Heart right ventricle (tissue), 16 donors: ENCODE results near the gene CASP8AP2. TPM values are rescaled to one million over a fixed set of nuclear protein-coding genes. Genes with fewer than 3 reads are reported as not detected.

Experiments
- ATAC-seq, 8 donors: fragments of 200-7000 bp; cut with Tn5 transposase; one replicate each; pipeline ENCODE4 v1.9.1; 2020; ENCODE audit warnings: mild to moderate bottlenecking in 8 of 8, moderate library complexity in 8 of 8, moderate number of reproducible peaks in 1 of 8
- DNase-seq, 2 donors: peaks; one replicate each; pipeline ENCODE4 v3.0.0-alpha.2; 2020
- H3K27ac ChIP-seq, 10 donors: fragments of 200-600 bp; sonication (generic) in 2 of 10; one replicate each; pipeline versions ENCODE4 v1.5.0 to v1.8.0; 2020 to 2022; ENCODE audit warnings: mild to moderate bottlenecking in 3 of 10
- H3K27me3 ChIP-seq, 7 donors: fragments of 200-600 bp; one replicate each; pipeline ENCODE4 v1.8.0; 2021 to 2022; ENCODE audit warnings: mild to moderate bottlenecking in 2 of 7
- H3K36me3 ChIP-seq, 9 donors: fragments of 200-600 bp; sonication (generic) in 1 of 9; one replicate each; pipeline versions ENCODE4 v1.5.0 to v1.8.0; 2020 to 2022; ENCODE audit warnings: mild to moderate bottlenecking in 2 of 9
- H3K4me1 ChIP-seq, 9 donors: fragments of 200-600 bp; sonication (generic) in 1 of 9; one replicate each; pipeline versions ENCODE4 v1.5.0 to v1.8.0; 2020 to 2022; ENCODE audit warnings: mild to moderate bottlenecking in 4 of 9
- H3K4me3 ChIP-seq, 10 donors: fragments of 200-600 bp; sonication (generic) in 2 of 10; one replicate each; pipeline versions ENCODE4 v1.5.0 to v1.8.0; 2020 to 2022; ENCODE audit warnings: mild to moderate bottlenecking in 7 of 10, moderate library complexity in 2 of 10
- H3K9me3 ChIP-seq, 11 donors: fragments of 200-600 bp in 10 of 11; sonication (generic) in 2 of 11; one replicate each; pipeline versions ENCODE4 v1.5.0 to v1.8.0; 2013 to 2022; ENCODE audit warnings: mild to moderate bottlenecking in 2 of 11, control low read depth in 1 of 11, moderate library complexity in 1 of 11
- WGBS, 2 donors: extraction: QIAGEN DNeasy Blood & Tissue Kit; methylation state at CpG; one replicate each; pipeline ENCODE4 v1.1.7; 2013; ENCODE audit warnings: inconsistent platforms in 1 of 2; 5-methylcytosine and 5-hydroxymethylcytosine counted together
- intact Hi-C, 10 donors: fragments of 100-400 bp; cut with DNase I; formaldehyde crosslinking; loops; one replicate each; pipeline versions ENCODE4 v1.11.1 to v1.14.2; 2022
- polyA plus RNA-seq, 2 donors: library from polyadenylated mRNA; stranded (reverse); fragments of 200-250 nt; gene quantifications; one replicate each; pipeline ENCODE4 v1.2.3, GENCODE V29; 2013
- total RNA-seq, 10 donors: library from RNA; stranded (reverse); fragmentation: NEBNext Ultra II Directional in 3 of 10; extraction: Animal tissue kit (Norgen Biotek cat#: 25700) in 3 of 10; gene quantifications; one replicate each; pipeline versions ENCODE4 v1.2.1 to v1.2.4, GENCODE V29; 2021 to 2023
- TF ChIP-seq, protein P1 (sequence below), 9 donors: fragments of 200-600 bp; sonication (generic) in 2 of 9; IDR thresholded peaks; one replicate each; pipeline versions ENCODE4 v1.5.0 to v1.8.0; 2021 to 2022; ENCODE audit warnings: antibody characterized with exemption in 9 of 9, mild to moderate bottlenecking in 5 of 9, moderate library complexity in 1 of 9
- donor health status: Arrhythmogenic right ventricular cardiomyopathy.
- donor health status: ischemic (EF 13 %, LVEDD 7.1; RV severe dilation, severe dysfunction).
- donor health status: healthy with polysubstance abuse.
- donor health status: DM: no; HTN: yes; CAD: no.
- donor health status: DM: no; HTN: no; CAD: no.
- donor health status: ischemic (EF 25% LVEDD 6.9; RV normal size, moderate dysfunction).
- donor health status: ischemic (EF 25% LVEDD 5.7; RV mildly dilated, moderate dysfunction).
- donor health status: healthy.
- donor health status: DM: yes; HTN: yes; CAD: no.
- donor health status: Ischemic cardiomyopathy.
- donor health status: ischemic (EF 35%, LVEDD 5.7; RV mildly dilated, moderate dysfunction).
- donor health status: nonischemic (EF 11% LVEDD 7.7; RV severe dilation, severe dysfunction).
- donor health status: DM: yes; HTN: yes; CAD: no.
- donor health status: PGD.
- donor health status: ischemic (EF 29% LVEDD 5.4; RV normal size, mild dysfunction).
- donor health status: nonischemic (EF 23%, LVEDD 6.1; RV moderate dilation, normal function).

CASP8AP2 gene
- total and polyA plus RNA-seq, 12 donors = 2.2 to 15.9 (median 10.9) TPM

DNA sequence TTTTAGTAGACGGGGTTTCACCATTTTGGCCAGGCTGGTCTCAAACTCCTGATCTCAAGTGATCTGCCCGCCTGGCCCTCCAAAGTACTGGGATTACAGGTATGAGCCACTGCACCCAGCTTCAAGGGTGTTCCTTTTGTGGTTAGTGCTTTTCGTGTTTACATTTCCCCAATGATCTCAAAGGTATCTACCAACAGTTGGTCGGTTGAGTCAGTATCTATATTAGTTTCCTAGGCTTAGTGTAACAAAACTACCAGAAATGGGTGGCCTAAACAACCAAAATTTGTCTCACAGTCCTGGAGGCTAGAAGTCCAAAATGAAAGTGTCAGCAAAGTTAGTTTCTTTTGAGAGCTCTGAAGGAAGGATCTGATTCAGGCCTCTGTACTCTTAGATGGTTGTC, 30.1 kb downstream of the CASP8AP2 start:
- DNase-seq (no peak), ATAC-seq (no peak)
- Histone ChIP-seq H3K36me3 (peaks cover 0 to 100% (median 76%) of the 10 kb centered on the region in 9 donors), H3K4me1 (no peaks in the 10 kb centered on the region), H3K27ac (no peak overlapping the region), H3K9me3 (no peaks in the 10 kb centered on the region), H3K27me3 (no peaks in the 10 kb centered on the region), H3K4me3 (no peak overlapping the region)
- intact Hi-C loops = loop anchor here in 1 of 10 donors (5.0 kb wide), 1 partner anchor 423 kb away; no protein-coding TSS in a partner anchor
- WGBS, 2 donors = 95 to 97% methylated on average over 4 of the region's 4 CpGs
- TF ChIP-seq, protein P1, sequence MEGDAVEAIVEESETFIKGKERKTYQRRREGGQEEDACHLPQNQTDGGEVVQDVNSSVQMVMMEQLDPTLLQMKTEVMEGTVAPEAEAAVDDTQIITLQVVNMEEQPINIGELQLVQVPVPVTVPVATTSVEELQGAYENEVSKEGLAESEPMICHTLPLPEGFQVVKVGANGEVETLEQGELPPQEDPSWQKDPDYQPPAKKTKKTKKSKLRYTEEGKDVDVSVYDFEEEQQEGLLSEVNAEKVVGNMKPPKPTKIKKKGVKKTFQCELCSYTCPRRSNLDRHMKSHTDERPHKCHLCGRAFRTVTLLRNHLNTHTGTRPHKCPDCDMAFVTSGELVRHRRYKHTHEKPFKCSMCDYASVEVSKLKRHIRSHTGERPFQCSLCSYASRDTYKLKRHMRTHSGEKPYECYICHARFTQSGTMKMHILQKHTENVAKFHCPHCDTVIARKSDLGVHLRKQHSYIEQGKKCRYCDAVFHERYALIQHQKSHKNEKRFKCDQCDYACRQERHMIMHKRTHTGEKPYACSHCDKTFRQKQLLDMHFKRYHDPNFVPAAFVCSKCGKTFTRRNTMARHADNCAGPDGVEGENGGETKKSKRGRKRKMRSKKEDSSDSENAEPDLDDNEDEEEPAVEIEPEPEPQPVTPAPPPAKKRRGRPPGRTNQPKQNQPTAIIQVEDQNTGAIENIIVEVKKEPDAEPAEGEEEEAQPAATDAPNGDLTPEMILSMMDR (IDR thresholded peaks at IDR 0.05) = no peak

DNA sequence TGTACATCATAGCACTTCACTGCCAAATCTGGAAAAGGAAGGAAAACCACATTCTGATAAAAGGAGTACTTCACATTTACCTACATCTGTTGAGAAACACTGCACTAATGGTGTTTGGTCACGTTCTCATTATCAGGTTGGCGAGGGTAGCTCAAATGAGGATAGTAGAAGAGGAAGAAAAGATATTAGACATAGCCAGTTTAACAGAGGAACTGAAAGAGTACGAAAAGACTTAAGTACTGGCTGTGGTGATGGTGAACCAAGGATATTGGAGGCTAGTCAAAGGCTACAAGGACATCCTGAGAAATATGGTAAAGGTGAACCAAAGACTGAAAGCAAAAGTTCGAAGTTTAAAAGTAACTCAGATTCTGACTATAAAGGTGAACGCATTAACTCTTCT, 32.6 kb downstream of the CASP8AP2 start:
- Histone ChIP-seq H3K9me3 (peaks cover 0 to 8% (median 0%) of the 10 kb centered on the region in 11 donors), H3K27ac (no peak overlapping the region), H3K4me3 (no peak overlapping the region), H3K27me3 (no peaks in the 10 kb centered on the region), H3K4me1 (no peaks in the 10 kb centered on the region), H3K36me3 (peaks cover 0 to 100% (median 74%) of the 10 kb centered on the region in 9 donors)
- intact Hi-C loops = no loop called here
- no peak for DNase-seq
- ATAC-seq = no peak
- TF ChIP-seq, protein P1 (IDR thresholded peaks at IDR 0.05) = no peak
- 97% methylated on average over 5 of the region's 5 CpGs for WGBS, 2 donors

DNA sequence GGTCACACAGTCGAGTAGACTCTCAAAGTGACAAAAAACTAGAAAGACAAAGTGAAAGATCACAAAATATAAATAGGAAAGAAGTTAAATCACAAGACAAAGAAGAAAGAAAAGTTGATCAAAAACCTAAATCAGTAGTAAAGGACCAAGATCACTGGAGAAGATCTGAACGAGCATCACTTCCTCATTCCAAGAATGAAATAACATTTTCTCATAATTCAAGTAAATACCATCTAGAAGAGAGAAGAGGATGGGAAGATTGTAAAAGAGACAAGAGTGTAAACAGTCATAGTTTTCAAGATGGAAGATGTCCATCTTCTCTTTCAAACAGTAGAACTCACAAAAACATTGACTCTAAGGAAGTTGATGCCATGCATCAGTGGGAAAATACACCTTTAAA, 33.0 kb downstream of the CASP8AP2 start:
- DNase-seq = no peak
- WGBS, 2 donors = 95 to 96% methylated on average over 2 of the region's 2 CpGs
- Histone ChIP-seq H3K4me3 (no peak overlapping the region), H3K27ac (no peak overlapping the region), H3K9me3 (peaks cover 0 to 8% (median 0%) of the 10 kb centered on the region in 11 donors), H3K36me3 (peaks cover 0 to 100% (median 70%) of the 10 kb centered on the region in 9 donors), H3K4me1 (no peaks in the 10 kb centered on the region), H3K27me3 (no peaks in the 10 kb centered on the region)
- intact Hi-C loops = no loop called here
- no peak for ATAC-seq
- TF ChIP-seq, protein P1 (IDR thresholded peaks at IDR 0.05) = no peak

DNA sequence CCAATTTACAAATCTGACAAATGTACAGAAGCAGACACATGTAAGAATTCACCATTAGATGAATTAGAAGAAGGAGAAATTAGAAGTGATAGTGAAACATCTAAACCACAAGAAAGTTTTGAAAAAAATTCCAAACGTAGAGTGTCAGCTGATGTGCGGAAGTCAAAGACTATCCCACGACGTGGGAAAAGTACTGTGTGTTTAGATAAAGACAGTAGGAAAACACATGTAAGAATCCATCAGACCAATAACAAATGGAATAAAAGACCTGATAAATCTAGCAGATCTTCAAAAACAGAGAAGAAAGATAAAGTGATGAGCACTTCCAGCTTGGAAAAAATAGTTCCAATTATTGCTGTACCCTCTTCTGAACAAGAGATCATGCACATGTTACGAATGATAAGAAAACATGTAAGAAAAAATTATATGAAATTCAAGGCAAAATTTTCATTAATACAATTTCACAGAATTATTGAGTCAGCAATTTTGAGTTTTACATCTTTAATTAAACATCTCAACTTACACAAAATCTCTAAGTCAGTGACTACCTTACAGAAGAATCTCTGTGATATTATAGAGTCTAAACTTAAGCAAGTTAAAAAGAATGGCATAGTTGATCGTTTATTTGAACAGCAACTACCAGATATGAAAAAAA, 36.5 kb downstream of the CASP8AP2 start:
- Histone ChIP-seq H3K27me3 (no peaks in the 10 kb centered on the region), H3K9me3 (peaks cover 0 to 8% (median 0%) of the 10 kb centered on the region in 11 donors), H3K4me3 (no peak overlapping the region), H3K4me1 (no peaks in the 10 kb centered on the region), H3K27ac (no peak overlapping the region), H3K36me3 (peaks cover 0 to 98% (median 45%) of the 10 kb centered on the region in 9 donors)
- intact Hi-C loops = no loop called here
- WGBS, 2 donors = 95 to 98% methylated on average over 6 of the region's 6 CpGs
- TF ChIP-seq, protein P1 (IDR thresholded peaks at IDR 0.05) = no peak
- no peak for DNase-seq
- no peak for ATAC-seq
